KMS-11 (cell line): ENCODE measurements around the gene KDELR1.

Experiments used
- H2AFZ ChIP-seq: fragments of 200-600 bp; sonication (generic); 2 replicates; pipeline ENCODE4 v1.6.1; 2016; ENCODE audit warnings: antibody characterized with exemption, mixed run types, low read depth
- H3K27ac ChIP-seq: fragments of 200-600 bp; sonication (generic); 2 replicates; pipeline ENCODE4 v1.6.1; 2016; ENCODE audit warnings: mild to moderate bottlenecking, mixed run types
- H3K27me3 ChIP-seq: fragments of 200-600 bp; sonication (generic); 2 replicates; pipeline ENCODE4 v1.6.1; 2017; ENCODE audit warnings: mild to moderate bottlenecking, low read depth, mixed run types, moderate library complexity; ENCODE audit not compliant: insufficient read depth
- H3K36me3 ChIP-seq: fragments of 200-600 bp; sonication (generic); 2 replicates; pipeline ENCODE4 v1.6.1; 2017; ENCODE audit warnings: mild to moderate bottlenecking, mixed run types; ENCODE audit not compliant: insufficient read depth
- H3K4me1 ChIP-seq: fragments of 200-600 bp; sonication (generic); 2 replicates; pipeline ENCODE4 v1.6.1; 2016; ENCODE audit warnings: mild to moderate bottlenecking, low read depth, mixed run types; ENCODE audit not compliant: poor library complexity, severe bottlenecking
- H3K4me2 ChIP-seq: fragments of 200-600 bp; sonication (generic); 2 replicates; pipeline ENCODE4 v1.7.0; 2016; ENCODE audit warnings: mild to moderate bottlenecking, mixed run types
- H3K4me3 ChIP-seq: fragments of 200-600 bp; sonication (generic); IDR thresholded peaks from 2 replicates; pipeline ENCODE4 v1.6.1; 2017; ENCODE audit warnings: low read depth, low read length, mixed read lengths; ENCODE audit not compliant: insufficient read depth
- H3K79me2 ChIP-seq: fragments of 200-600 bp; sonication (generic); 2 replicates; pipeline ENCODE4 v1.6.1; 2016; ENCODE audit warnings: low read depth, mixed run types; ENCODE audit not compliant: insufficient read depth
- H3K9ac ChIP-seq: fragments of 200-600 bp; sonication (generic); 2 replicates; pipeline ENCODE4 v1.6.1; 2016; ENCODE audit warnings: mild to moderate bottlenecking, mixed run types
- H4K20me1 ChIP-seq: fragments of 200-600 bp; sonication (generic); 2 replicates; pipeline ENCODE4 v1.6.1; 2016; ENCODE audit warnings: mild to moderate bottlenecking, mixed run types; ENCODE audit not compliant: insufficient read depth
- TF ChIP-seq, protein P1 (sequence below): fragments of 200-600 bp; sonication (generic); conservative IDR thresholded peaks from 2 replicates; pipeline ENCODE4 v1.6.1; 2017; ENCODE audit warnings: low read depth, mild to moderate bottlenecking, antibody characterized with exemption, low read length, moderate library complexity, mixed read lengths

Gene KDELR1

DNA sequence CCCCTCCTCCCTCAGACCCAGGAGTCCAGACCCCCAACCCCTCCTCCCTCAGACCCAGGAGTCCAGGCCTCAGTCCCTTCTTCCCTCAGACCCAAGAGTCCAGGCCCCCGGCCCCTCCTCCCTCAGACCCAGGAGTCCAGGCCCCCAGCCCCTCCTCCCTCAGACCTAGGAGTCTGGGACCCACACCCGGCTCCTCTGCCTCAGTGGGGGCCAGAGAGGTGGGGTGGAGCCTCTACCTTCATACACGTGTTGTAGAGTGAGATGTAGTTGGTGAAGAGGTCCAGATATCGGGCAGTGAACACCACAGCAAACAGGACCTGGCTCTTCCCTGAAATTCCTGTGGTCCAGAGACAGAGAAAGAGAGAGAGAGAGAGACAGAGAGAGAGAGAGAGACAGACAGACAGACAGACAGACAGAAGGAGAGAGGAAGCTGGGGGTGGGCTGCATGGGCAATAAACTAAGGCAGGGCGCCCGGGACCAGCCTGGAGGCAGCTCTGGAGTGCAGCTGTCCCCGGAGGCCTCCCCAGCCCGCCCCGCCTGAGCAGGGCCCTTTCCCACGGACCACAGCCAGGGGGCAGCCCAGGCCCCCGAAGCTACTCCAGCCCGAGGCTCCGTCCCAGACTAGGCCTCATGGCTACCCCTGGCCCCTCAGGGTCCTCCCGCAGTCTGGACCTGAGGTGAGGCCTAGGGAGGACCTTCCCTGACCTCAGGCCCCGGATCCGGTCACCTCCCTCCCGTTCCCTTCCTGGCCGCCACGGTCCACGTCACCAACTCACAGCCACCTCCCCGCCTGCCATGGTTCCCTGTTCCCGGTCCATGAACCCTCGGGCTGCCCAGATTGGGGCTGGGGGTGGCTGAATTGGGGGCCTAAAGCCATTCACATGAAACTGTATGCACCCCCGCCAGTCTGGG lies 907 bp downstream of the KDELR1 start:
- Histone ChIP-seq H3K9ac (peak overlapping the region; percentile 96), H3K4me2 (peak overlapping the region; percentile 44), H4K20me1 (no peaks in the 10 kb centered on the region), H2AFZ (0 out of 2 replicates have a peak overlapping the region, but pooled peaks have one; percentile 58), H3K4me1 (peaks cover 55% of the 10 kb centered on the region), H3K79me2 (peaks cover 40% of the 10 kb centered on the region), H3K4me3 (no peak overlapping the region), H3K27ac (peak overlapping the region; percentile 76), H3K27me3 (peaks cover 24% of the 10 kb centered on the region), H3K36me3 (peaks cover 9% of the 10 kb centered on the region; the same call in 1 of the 2 replicates)
- TF ChIP-seq, protein P1, sequence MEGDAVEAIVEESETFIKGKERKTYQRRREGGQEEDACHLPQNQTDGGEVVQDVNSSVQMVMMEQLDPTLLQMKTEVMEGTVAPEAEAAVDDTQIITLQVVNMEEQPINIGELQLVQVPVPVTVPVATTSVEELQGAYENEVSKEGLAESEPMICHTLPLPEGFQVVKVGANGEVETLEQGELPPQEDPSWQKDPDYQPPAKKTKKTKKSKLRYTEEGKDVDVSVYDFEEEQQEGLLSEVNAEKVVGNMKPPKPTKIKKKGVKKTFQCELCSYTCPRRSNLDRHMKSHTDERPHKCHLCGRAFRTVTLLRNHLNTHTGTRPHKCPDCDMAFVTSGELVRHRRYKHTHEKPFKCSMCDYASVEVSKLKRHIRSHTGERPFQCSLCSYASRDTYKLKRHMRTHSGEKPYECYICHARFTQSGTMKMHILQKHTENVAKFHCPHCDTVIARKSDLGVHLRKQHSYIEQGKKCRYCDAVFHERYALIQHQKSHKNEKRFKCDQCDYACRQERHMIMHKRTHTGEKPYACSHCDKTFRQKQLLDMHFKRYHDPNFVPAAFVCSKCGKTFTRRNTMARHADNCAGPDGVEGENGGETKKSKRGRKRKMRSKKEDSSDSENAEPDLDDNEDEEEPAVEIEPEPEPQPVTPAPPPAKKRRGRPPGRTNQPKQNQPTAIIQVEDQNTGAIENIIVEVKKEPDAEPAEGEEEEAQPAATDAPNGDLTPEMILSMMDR: peak; percentile 47

DNA sequence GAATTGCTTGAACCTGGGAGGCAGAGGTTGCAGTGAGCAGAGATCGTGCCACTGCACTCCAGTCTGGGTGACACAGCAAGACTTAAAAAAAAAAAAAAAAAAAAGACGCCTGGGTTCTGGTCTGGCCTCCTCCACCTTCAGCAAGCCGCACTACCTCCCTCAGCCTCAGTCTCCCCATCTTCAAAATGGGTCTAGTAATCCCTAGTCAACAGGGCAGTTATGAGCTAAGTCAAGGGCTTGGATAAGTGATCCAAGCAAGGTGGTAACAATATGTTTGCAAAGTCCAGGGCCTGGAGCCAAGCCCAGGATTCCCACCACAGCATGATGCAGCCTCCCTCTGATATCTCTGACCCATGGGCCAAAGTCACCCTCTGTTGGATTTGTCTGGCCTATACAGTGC lies 4.4 kb downstream of the KDELR1 start:
- peaks cover 16% of the 10 kb centered on the region; the same call in 1 of the 2 replicates for H3K36me3 ChIP-seq
- peaks cover 40% of the 10 kb centered on the region for H3K79me2 ChIP-seq
- no peak overlapping the region for H2AFZ ChIP-seq
- no peaks in the 10 kb centered on the region for H3K27me3 ChIP-seq
- no peak overlapping the region for H3K4me3 ChIP-seq
- H3K4me2 ChIP-seq: peak overlapping the region; percentile 28; the same call in 1 of the 2 replicates
- no peaks in the 10 kb centered on the region for H4K20me1 ChIP-seq
- peaks cover 81% of the 10 kb centered on the region for H3K4me1 ChIP-seq
- TF ChIP-seq, protein P1: no peak
- H3K27ac ChIP-seq: peak overlapping the region; percentile 32; the same call in 1 of the 2 replicates
- H3K9ac ChIP-seq: no peak overlapping the region

DNA sequence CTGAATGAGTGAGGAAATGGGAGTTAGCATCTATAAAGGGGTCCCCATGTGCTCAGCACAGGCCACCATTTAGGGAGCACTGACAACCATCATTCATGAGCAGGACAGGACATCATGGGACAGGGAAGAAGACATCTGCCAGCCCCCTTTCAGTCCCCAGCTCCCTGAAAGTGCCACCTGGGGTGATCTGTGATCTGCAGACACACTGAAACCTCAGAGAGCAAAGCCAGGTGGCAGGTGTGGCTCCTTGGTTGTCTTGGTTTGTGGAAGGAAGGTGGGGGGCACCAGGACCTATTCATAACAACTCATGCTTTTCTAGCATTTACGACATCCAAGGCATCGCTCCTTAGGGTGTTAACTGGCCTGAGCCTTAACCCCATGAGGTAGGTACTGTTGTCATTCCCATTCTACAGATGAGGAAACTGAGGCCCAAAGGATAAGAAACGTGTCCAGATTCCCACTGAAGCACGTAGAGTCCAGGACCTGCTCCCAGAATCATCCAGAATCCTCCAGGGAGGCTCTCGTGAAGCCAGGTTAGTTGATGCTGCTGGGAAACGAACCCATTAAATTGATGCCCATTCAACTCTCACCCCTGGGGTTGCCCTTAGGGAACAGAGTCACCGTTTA lies 5.8 kb downstream of the KDELR1 start:
- Histone ChIP-seq H3K4me3 (no peak overlapping the region), H2AFZ (no peak overlapping the region), H3K4me1 (peaks cover 90% of the 10 kb centered on the region), H3K27me3 (no peaks in the 10 kb centered on the region), H3K9ac (peak overlapping the region; percentile 22; the same call in 1 of the 2 replicates), H3K36me3 (peaks cover 16% of the 10 kb centered on the region; the same call in 1 of the 2 replicates), H3K79me2 (peaks cover 32% of the 10 kb centered on the region), H3K4me2 (peak overlapping the region; percentile 85), H3K27ac (peak overlapping the region; percentile 58), H4K20me1 (no peaks in the 10 kb centered on the region)
- TF ChIP-seq, protein P1: no peak

DNA sequence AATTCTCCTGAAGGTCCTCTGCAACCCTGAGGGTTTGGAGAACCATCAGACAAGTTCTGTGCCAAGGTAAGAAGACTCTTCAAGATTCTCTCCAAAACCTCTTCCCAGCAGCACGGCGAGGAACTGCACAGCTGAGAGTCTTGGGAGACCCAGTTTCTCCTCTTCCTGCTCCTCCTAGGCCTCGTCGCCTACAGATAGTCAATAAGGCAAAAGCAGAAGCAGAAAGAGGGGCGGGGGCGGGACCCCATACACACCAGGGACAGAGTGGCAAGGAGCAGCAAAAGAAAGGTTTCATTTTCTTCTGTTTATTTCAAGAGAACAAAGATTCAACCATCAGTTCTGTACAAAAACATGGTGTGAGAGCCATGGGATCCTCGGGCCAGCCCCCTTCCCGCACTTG lies 9.1 kb downstream of the KDELR1 start:
- Histone ChIP-seq H4K20me1 (no peaks in the 10 kb centered on the region), H3K4me3 (no peak overlapping the region), H3K79me2 (peaks cover 3% of the 10 kb centered on the region; the same call in 1 of the 2 replicates), H3K4me1 (peaks cover 100% of the 10 kb centered on the region), H3K27me3 (no peaks in the 10 kb centered on the region), H2AFZ (no peak overlapping the region), H3K9ac (no peak overlapping the region), H3K36me3 (peaks cover 8% of the 10 kb centered on the region; the same call in 1 of the 2 replicates), H3K27ac (peak overlapping the region; percentile 19; the same call in 1 of the 2 replicates), H3K4me2 (no peak overlapping the region; the same call in 1 of the 2 replicates)
- TF ChIP-seq, protein P1: no peak
